Liver (tissue), 9 donors: ENCODE measurements around the gene TTC4. TPM values are rescaled to one million over a fixed set of nuclear protein-coding genes. Genes with fewer than 3 reads are reported as not detected.
A peak's percentile ranks its signal among the peaks of the same experiment; 100 is the strongest.

Experiments used
- DNase-seq: peaks from one replicate; pipeline ENCODE4 v3.0.0-alpha.2; 2017; ENCODE audit warnings: low spot score
- H3K27ac ChIP-seq, 2 donors: one replicate each; pipeline ENCODE4 v1.7.0; 2013; ENCODE audit warnings: inconsistent platforms in 2 of 2, low read length in 2 of 2, control low read depth in 1 of 2, low read depth in 1 of 2, mild to moderate bottlenecking in 1 of 2
- H3K27me3 ChIP-seq, 4 donors: one replicate each; pipeline versions ENCODE4 v1.6.1 to v1.7.0; 2013; ENCODE audit warnings: low read length in 3 of 4, inconsistent platforms in 1 of 4, mild to moderate bottlenecking in 1 of 4, moderate library complexity in 1 of 4; ENCODE audit not compliant: control insufficient read depth in 4 of 4, insufficient read depth in 4 of 4
- H3K36me3 ChIP-seq, 4 donors: one replicate each; pipeline versions ENCODE4 v1.6.1 to v1.7.0; 2013; ENCODE audit warnings: low read length in 3 of 4, mild to moderate bottlenecking in 3 of 4, low read depth in 1 of 4, moderate library complexity in 1 of 4; ENCODE audit not compliant: control insufficient read depth in 4 of 4, insufficient read depth in 3 of 4
- H3K4me1 ChIP-seq, 4 donors: one replicate each; pipeline versions ENCODE4 v1.6.1 to v1.7.0; 2013; ENCODE audit warnings: low read length in 3 of 4, mild to moderate bottlenecking in 3 of 4, moderate library complexity in 1 of 4; ENCODE audit not compliant: control insufficient read depth in 4 of 4, insufficient read depth in 4 of 4
- H3K4me3 ChIP-seq, 3 donors: one replicate each; pipeline versions ENCODE4 v1.6.1 to v1.7.0; 2013; ENCODE audit warnings: low read length in 3 of 3, control low read depth in 1 of 3, low read depth in 1 of 3, mild to moderate bottlenecking in 1 of 3
- H3K9ac ChIP-seq, 2 donors: one replicate each; pipeline ENCODE4 v1.7.0; 2013; ENCODE audit warnings: low read length in 2 of 2, mild to moderate bottlenecking in 2 of 2, moderate library complexity in 2 of 2, control low read depth in 1 of 2, low read depth in 1 of 2
- H3K9me3 ChIP-seq, 4 donors: one replicate each; pipeline versions ENCODE4 v1.6.1 to v1.7.0; 2013; ENCODE audit warnings: low read length in 3 of 4; ENCODE audit not compliant: control insufficient read depth in 4 of 4
- ATF3 ChIP-seq: IDR thresholded peaks from 2 replicates; pipeline ENCODE4 v1.6.1; 2016; ENCODE audit warnings: antibody characterized with exemption
- CTCF ChIP-seq: fragments of 150-350 bp; IDR thresholded peaks from 2 replicates; pipeline ENCODE4 v1.5.1; 2017; ENCODE audit warnings: improper control_type of control experiment, low read depth, low read length; ENCODE audit not compliant: missing input control
- EGR1 ChIP-seq, 2 donors: IDR thresholded peaks; 2 replicates each; pipeline ENCODE4 v1.6.1; 2016 to 2018; ENCODE audit warnings: antibody characterized with exemption in 2 of 2, low read depth in 2 of 2
- FOXA1 ChIP-seq: IDR thresholded peaks from 2 replicates; pipeline ENCODE4 v1.6.1; 2016; ENCODE audit warnings: antibody characterized with exemption
- FOXA2 ChIP-seq: IDR thresholded peaks from 2 replicates; pipeline ENCODE4 v1.6.1; 2016; ENCODE audit warnings: antibody characterized with exemption
- GABPA ChIP-seq, 2 donors: IDR thresholded peaks in 1 of 2; conservative IDR thresholded peaks in 1 of 2; 2 replicates each; pipeline ENCODE4 v1.6.1; 2016; ENCODE audit warnings: antibody characterized with exemption in 2 of 2, mild to moderate bottlenecking in 1 of 2, moderate library complexity in 1 of 2
- JUND ChIP-seq, 2 donors: IDR thresholded peaks; 2 replicates each; pipeline ENCODE4 v1.6.1; 2016; ENCODE audit warnings: antibody characterized with exemption in 2 of 2
- MAX ChIP-seq: IDR thresholded peaks from 2 replicates; pipeline ENCODE4 v1.6.1; 2016; ENCODE audit warnings: antibody characterized with exemption
- NR2F2 ChIP-seq: IDR thresholded peaks from 2 replicates; pipeline ENCODE4 v1.6.1; 2016; ENCODE audit warnings: antibody characterized with exemption
- RAD21 ChIP-seq, 2 donors: IDR thresholded peaks; 2 replicates each; pipeline ENCODE4 v1.6.1; 2016; ENCODE audit warnings: antibody characterized with exemption in 2 of 2, mild to moderate bottlenecking in 2 of 2
- REST ChIP-seq: IDR thresholded peaks from 2 replicates; pipeline ENCODE4 v1.6.1; 2016; ENCODE audit warnings: antibody characterized with exemption, mild to moderate bottlenecking
- RXRA ChIP-seq, 2 donors: IDR thresholded peaks; 2 replicates each; pipeline ENCODE4 v1.6.1; 2017 to 2018; ENCODE audit warnings: antibody characterized with exemption in 2 of 2, mild to moderate bottlenecking in 1 of 2
- SP1 ChIP-seq: IDR thresholded peaks from 2 replicates; pipeline ENCODE4 v1.6.1; 2018; ENCODE audit warnings: antibody characterized with exemption, mild to moderate bottlenecking
- TAF1 ChIP-seq: conservative IDR thresholded peaks from 2 replicates; pipeline ENCODE4 v1.6.1; 2016; ENCODE audit warnings: antibody characterized with exemption, mild to moderate bottlenecking
- YY1 ChIP-seq: IDR thresholded peaks from 2 replicates; pipeline ENCODE4 v1.6.1; 2016; ENCODE audit warnings: antibody characterized with exemption, mild to moderate bottlenecking
- ZBTB33 ChIP-seq: IDR thresholded peaks from 2 replicates; pipeline ENCODE4 v1.6.1; 2016; ENCODE audit warnings: antibody characterized with exemption
- WGBS: extraction: QIAGEN DNeasy Blood & Tissue Kit; methylation state at CpG from one replicate; pipeline ENCODE4 v1.1.7; 2013; 5-methylcytosine and 5-hydroxymethylcytosine counted together
- polyA plus RNA-seq, 2 donors: library from polyadenylated mRNA; stranded (reverse) in 1 of 2; unstranded in 1 of 2; fragments of 200-250 nt in 1 of 2; fragments of >200 nt in 1 of 2; fragmentation: Nextera tagmentation in 1 of 2; extraction: Ambion mirVana in 1 of 2; gene quantifications; one replicate each; pipeline versions ENCODE4 v1.2.1 to v1.2.3, GENCODE V29; 2013 to 2015
- total RNA-seq, 2 donors: library from RNA; depleted of rRNA; stranded (reverse); fragments of >200 nt; gene quantifications; one replicate each; pipeline ENCODE4 v1.2.3, GENCODE V29; 2014
- donor health status: healthy.
- donor health status: healthy.
- donor health status: healthy.
- donor health status: healthy.
- donor health status: healthy.

Gene TTC4
- total and polyA plus RNA-seq, 4 donors = 6.9 to 10.9 (median 8.1) TPM

GRCh38 chr1:54671985-54672608 lies 43.6 kb upstream of the TTC4 start:
- H3K27ac ChIP-seq = no peak overlapping the region
- H3K36me3 ChIP-seq = peaks cover 0 to 7% (median 0%) of the 10 kb centered on the region in 4 donors
- TF ChIP-seq YY1 (no peak), RAD21 (IDR thresholded peaks at IDR 0.05) (peak; percentile 87 to 96), CTCF (peak; percentile 94), RXRA (IDR thresholded peaks at IDR 0.05) (no peak), GABPA (IDR thresholded peaks at IDR 0.05 in 1 of 2, conservative IDR thresholded peaks at IDR 0.05 in 1 of 2) (peak in 1 of 2 donors; percentile 53), NR2F2 (no peak)
- peaks cover 0 to 3% (median 0%) of the 10 kb centered on the region in 4 donors for H3K9me3 ChIP-seq
- H3K27me3 ChIP-seq = no peaks in the 10 kb centered on the region
- H3K4me3 ChIP-seq = no peak overlapping the region
- H3K4me1 ChIP-seq = peaks cover 0 to 4% (median 0%) of the 10 kb centered on the region in 4 donors
- H3K9ac ChIP-seq = no peak overlapping the region
- DNase-seq = peak; percentile 59
- WGBS = 72% methylated on average over 6 of the region's 6 CpGs

- no peaks in the 10 kb centered on the region for H3K4me1 ChIP-seq
- H3K9ac ChIP-seq = no peak overlapping the region
- no peaks in the 10 kb centered on the region for H3K27me3 ChIP-seq
- TF ChIP-seq CTCF = no peak
- TF ChIP-seq FOXA2 = no peak
- no peak for TF ChIP-seq ATF3
- TF ChIP-seq JUND (IDR thresholded peaks at IDR 0.05) = no peak
- TF ChIP-seq SP1 = no peak
- no peak for TF ChIP-seq MAX
- TF ChIP-seq GABPA (IDR thresholded peaks at IDR 0.05 in 1 of 2, conservative IDR thresholded peaks at IDR 0.05 in 1 of 2) = no peak
- TF ChIP-seq NR2F2 = no peak
- TF ChIP-seq RAD21 (IDR thresholded peaks at IDR 0.05) = no peak
- no peak for TF ChIP-seq FOXA1
- no peak for TF ChIP-seq TAF1
- TF ChIP-seq YY1 = no peak
- TF ChIP-seq ZBTB33 = no peak
- TF ChIP-seq RXRA (IDR thresholded peaks at IDR 0.05) = no peak
- TF ChIP-seq EGR1 (IDR thresholded peaks at IDR 0.05; ENCODE audit: low read depth in 2 of 2) = no peak
- TF ChIP-seq REST = no peak
- H3K4me3 ChIP-seq = no peak overlapping the region
- DNase-seq = no peak
- 91% methylated on average over 17 of the region's 17 CpGs for WGBS
- no peak overlapping the region for H3K27ac ChIP-seq
- H3K9me3 ChIP-seq = no peaks in the 10 kb centered on the region
- H3K36me3 ChIP-seq = peaks cover 0 to 12% (median 1%) of the 10 kb centered on the region in 4 donors
Observed at GRCh38 chr1:54678776-54679643, 36.7 kb upstream of the TTC4 start.
